ENCODE results near the gene LPAR3.

DNA sequence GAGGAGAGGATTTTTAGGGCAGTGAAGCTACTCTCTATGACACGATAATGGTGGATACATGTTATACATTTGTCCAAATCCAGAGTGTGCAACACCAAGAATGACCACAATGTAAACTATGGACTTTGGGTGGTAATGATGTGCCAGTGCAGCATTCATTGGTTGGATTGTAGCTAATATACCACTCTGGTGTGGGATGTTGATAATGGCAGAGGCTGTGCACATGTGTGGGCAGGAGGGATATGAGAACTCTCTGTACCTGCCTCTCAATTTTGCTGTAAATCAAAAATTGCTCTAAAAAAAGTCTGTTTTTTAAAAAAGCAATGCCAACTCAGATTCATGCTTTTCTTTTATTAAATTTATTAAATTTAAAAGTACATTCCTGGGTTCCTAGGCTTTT, 27.2 kb upstream of the LPAR3 start:
- TF ChIP-seq, protein P1, sequence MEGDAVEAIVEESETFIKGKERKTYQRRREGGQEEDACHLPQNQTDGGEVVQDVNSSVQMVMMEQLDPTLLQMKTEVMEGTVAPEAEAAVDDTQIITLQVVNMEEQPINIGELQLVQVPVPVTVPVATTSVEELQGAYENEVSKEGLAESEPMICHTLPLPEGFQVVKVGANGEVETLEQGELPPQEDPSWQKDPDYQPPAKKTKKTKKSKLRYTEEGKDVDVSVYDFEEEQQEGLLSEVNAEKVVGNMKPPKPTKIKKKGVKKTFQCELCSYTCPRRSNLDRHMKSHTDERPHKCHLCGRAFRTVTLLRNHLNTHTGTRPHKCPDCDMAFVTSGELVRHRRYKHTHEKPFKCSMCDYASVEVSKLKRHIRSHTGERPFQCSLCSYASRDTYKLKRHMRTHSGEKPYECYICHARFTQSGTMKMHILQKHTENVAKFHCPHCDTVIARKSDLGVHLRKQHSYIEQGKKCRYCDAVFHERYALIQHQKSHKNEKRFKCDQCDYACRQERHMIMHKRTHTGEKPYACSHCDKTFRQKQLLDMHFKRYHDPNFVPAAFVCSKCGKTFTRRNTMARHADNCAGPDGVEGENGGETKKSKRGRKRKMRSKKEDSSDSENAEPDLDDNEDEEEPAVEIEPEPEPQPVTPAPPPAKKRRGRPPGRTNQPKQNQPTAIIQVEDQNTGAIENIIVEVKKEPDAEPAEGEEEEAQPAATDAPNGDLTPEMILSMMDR (IDR thresholded peaks at IDR 0.05): no peak
- TF ChIP-seq POLR2A (IDR thresholded peaks at IDR 0.05): no peak
